Measurements from ENCODE around the gene RHOT2. TPM values are rescaled to one million over a fixed set of nuclear protein-coding genes. Genes with fewer than 3 reads are reported as not detected.
"Not testable (repeated sequence)": the region's sequence is repeated elsewhere in the genome, so short reads cannot be mapped to it uniquely, and the experiment has no call there.

RHOT2 gene
- total RNA-seq, 3 donors from 2014 or later, result 124 to 138 (median 127) TPM

- intact Hi-C loops (cut with DNase I, micrococcal nuclease), result no loop called here
Observed at GRCh38 chr16:687499-687898, 19.6 kb downstream of the RHOT2 start.

GRCh38 chr16:689175-689897, 21.4 kb downstream of the RHOT2 start:
- Histone ChIP-seq H3K4me1 (ENCODE audit: low read depth) (peaks cover 32% of the 10 kb centered on the region), H3K9me3 (no peaks in the 10 kb centered on the region), H3K36me3 (ENCODE audit: low read depth) (no peaks in the 10 kb centered on the region), H3K4me3 (peak overlapping the region; percentile 67)
- ATAC-seq (no peak), DNase-seq (no peak)
- no peak for TF ChIP-seq CTCF (IDR thresholded peaks at IDR 0.05)
- intact Hi-C loops (cut with DNase I, micrococcal nuclease), result no loop called here

More at GRCh38 chr16:687499-687898, 19.6 kb downstream of the RHOT2 start:
- peaks cover 36% of the 10 kb centered on the region for H3K4me1 ChIP-seq (ENCODE audit: low read depth)
- no peak overlapping the region for H3K4me3 ChIP-seq
- DNase-seq (no peak), ATAC-seq (no peak)
- no peak for TF ChIP-seq CTCF (IDR thresholded peaks at IDR 0.05)
- no peaks in the 10 kb centered on the region for H3K9me3 ChIP-seq
- no peaks in the 10 kb centered on the region for H3K36me3 ChIP-seq (ENCODE audit: low read depth)

- ATAC-seq; H3K36me3 ChIP-seq (ENCODE audit: low read depth); intact Hi-C loops (cut with DNase I, micrococcal nuclease); H3K9me3 ChIP-seq; H3K4me3 ChIP-seq; DNase-seq: not testable (repeated sequence)
- peaks cover 32% of the 10 kb centered on the region for H3K4me1 ChIP-seq (ENCODE audit: low read depth)
Observed at GRCh38 chr16:691242-691641, 23.3 kb downstream of the RHOT2 start.

GRCh38 chr16:692356-693108, 24.6 kb downstream of the RHOT2 start:
- DNase-seq (no peak), ATAC-seq (no peak)
- intact Hi-C loops (cut with DNase I, micrococcal nuclease), result no loop called here
- Histone ChIP-seq H3K9me3 (no peaks in the 10 kb centered on the region), H3K36me3 (ENCODE audit: low read depth) (no peaks in the 10 kb centered on the region), H3K4me1 (ENCODE audit: low read depth) (peaks cover 32% of the 10 kb centered on the region), H3K4me3 (no peak overlapping the region)
- TF ChIP-seq CTCF (IDR thresholded peaks at IDR 0.05), result no peak

- peaks cover 32% of the 10 kb centered on the region for H3K4me1 ChIP-seq (ENCODE audit: low read depth)
- no peaks in the 10 kb centered on the region for H3K9me3 ChIP-seq
- no peak overlapping the region for H3K4me3 ChIP-seq
- intact Hi-C loops (cut with DNase I, micrococcal nuclease), result no loop called here
- H3K36me3 ChIP-seq (ENCODE audit: low read depth), result no peaks in the 10 kb centered on the region
- ATAC-seq (no peak), DNase-seq (no peak)
- TF ChIP-seq CTCF (IDR thresholded peaks at IDR 0.05), result no peak
Observed at GRCh38 chr16:693364-693763, 25.4 kb downstream of the RHOT2 start.

GRCh38 chr16:693766-694165, 25.8 kb downstream of the RHOT2 start:
- Histone ChIP-seq H3K36me3 (ENCODE audit: low read depth) (no peaks in the 10 kb centered on the region), H3K4me3 (no peak overlapping the region), H3K9me3 (no peaks in the 10 kb centered on the region), H3K4me1 (ENCODE audit: low read depth) (peaks cover 31% of the 10 kb centered on the region)
- DNase-seq (no peak), ATAC-seq (no peak)
- intact Hi-C loops (cut with DNase I, micrococcal nuclease), result no loop called here
- TF ChIP-seq CTCF (IDR thresholded peaks at IDR 0.05), result no peak
